Lung (tissue), 12 donors: ENCODE data around the gene FITM1. TPM values are rescaled to one million over a fixed set of nuclear protein-coding genes. Genes with fewer than 3 reads are reported as not detected.

Source experiments
- ATAC-seq: fragments of 200-7000 bp; cut with Tn5 transposase; one replicate; pipeline ENCODE4 v1.9.1; 2020; ENCODE audit warnings: moderate number of reproducible peaks; ENCODE audit not compliant: insufficient read depth, low FRiP score
- DNase-seq, 3 donors: peaks; one replicate each; pipeline ENCODE4 v3.0.0-alpha.2; 2013 to 2017
- H3K27ac ChIP-seq, 2 donors: one replicate each; pipeline ENCODE4 v1.5.1; 2013; ENCODE audit warnings: mild to moderate bottlenecking in 2 of 2, moderate library complexity in 2 of 2, control low read depth in 1 of 2, inconsistent platforms in 1 of 2, low read depth in 1 of 2, low read length in 1 of 2
- H3K27me3 ChIP-seq, 3 donors: one replicate each; pipeline ENCODE4 v1.5.1; 2013; ENCODE audit warnings: low read length in 2 of 3; ENCODE audit not compliant: control insufficient read depth in 3 of 3, insufficient read depth in 3 of 3
- H3K36me3 ChIP-seq, 4 donors: one replicate each; pipeline ENCODE4 v1.5.1; 2013; ENCODE audit warnings: low read length in 4 of 4, mild to moderate bottlenecking in 1 of 4, moderate library complexity in 1 of 4; ENCODE audit not compliant: control insufficient read depth in 4 of 4, insufficient read depth in 4 of 4
- H3K4me1 ChIP-seq, 5 donors: one replicate each; pipeline ENCODE4 v1.5.1; 2013; ENCODE audit warnings: low read length in 5 of 5, mild to moderate bottlenecking in 2 of 5, moderate library complexity in 1 of 5; ENCODE audit not compliant: control insufficient read depth in 5 of 5, insufficient read depth in 5 of 5
- H3K4me3 ChIP-seq: one replicate; pipeline ENCODE4 v1.5.1; 2013; ENCODE audit warnings: mild to moderate bottlenecking, control low read depth, moderate library complexity
- H3K9ac ChIP-seq, 2 donors: one replicate each; pipeline ENCODE4 v1.5.1; 2013; ENCODE audit warnings: low read length in 2 of 2, control low read depth in 1 of 2; ENCODE audit not compliant: insufficient read depth in 1 of 2
- H3K9me3 ChIP-seq, 4 donors: one replicate each; pipeline ENCODE4 v1.5.1; 2013; ENCODE audit warnings: low read length in 3 of 4, mild to moderate bottlenecking in 1 of 4, moderate library complexity in 1 of 4; ENCODE audit not compliant: control insufficient read depth in 4 of 4, insufficient read depth in 3 of 4
- WGBS, 2 donors: extraction: QIAGEN DNeasy Blood & Tissue Kit; methylation state at CpG; one replicate each; pipeline ENCODE4 v1.1.7; 2013; 5-methylcytosine and 5-hydroxymethylcytosine counted together
- polyA plus RNA-seq, 2 donors: library from polyadenylated mRNA; stranded (reverse); fragments of 200-250 nt; gene quantifications; one replicate each; pipeline ENCODE4 v1.2.1, GENCODE V29; 2013
- total RNA-seq, 2 donors: library from RNA; depleted of rRNA in 1 of 2; stranded (reverse); fragments of >200 nt in 1 of 2; gene quantifications; one replicate each; pipeline ENCODE4 v1.2.1, GENCODE V29; 2014 to 2021
- TF ChIP-seq, protein P1 (sequence below): IDR thresholded peaks from 2 replicates; pipeline ENCODE4 v1.5.1; 2012; ENCODE audit warnings: mild to moderate bottlenecking; ENCODE audit errors: control extremely low read depth, extremely low read depth
- donor health status: control.
- donor health status: control.
- donor health status: Bipolar disorder and iron deficiency.
- donor health status: healthy.
- donor health status: DM: yes; HTN: yes; CAD: no.

Gene FITM1
- total and polyA plus RNA-seq, 4 donors: 0.48 to 1.4 (median 0.88) TPM

DNA sequence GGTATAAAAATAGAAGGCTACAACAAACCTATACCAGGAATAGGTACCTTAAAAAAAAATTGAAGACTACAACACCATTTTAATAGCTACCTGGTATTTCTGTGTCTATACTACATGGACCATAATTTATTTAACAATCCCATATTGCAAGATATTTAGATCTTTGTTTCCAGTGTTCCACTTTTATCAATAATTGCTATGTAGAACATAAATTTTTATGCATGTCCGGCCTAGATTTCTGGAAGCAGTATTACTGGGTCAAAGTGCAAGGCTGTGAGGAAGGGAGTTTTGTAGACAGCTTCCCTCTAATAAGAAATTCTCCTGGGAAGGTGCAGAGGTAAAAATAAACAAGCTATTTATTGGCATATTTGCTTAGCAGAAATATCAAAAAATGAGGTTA lies 19.9 kb upstream of the FITM1 start:
- 80 to 84% methylated on average over 1 of the region's 1 CpG for WGBS, 2 donors
- no peak for ATAC-seq
- no peak overlapping the region for H3K27ac ChIP-seq

DNA sequence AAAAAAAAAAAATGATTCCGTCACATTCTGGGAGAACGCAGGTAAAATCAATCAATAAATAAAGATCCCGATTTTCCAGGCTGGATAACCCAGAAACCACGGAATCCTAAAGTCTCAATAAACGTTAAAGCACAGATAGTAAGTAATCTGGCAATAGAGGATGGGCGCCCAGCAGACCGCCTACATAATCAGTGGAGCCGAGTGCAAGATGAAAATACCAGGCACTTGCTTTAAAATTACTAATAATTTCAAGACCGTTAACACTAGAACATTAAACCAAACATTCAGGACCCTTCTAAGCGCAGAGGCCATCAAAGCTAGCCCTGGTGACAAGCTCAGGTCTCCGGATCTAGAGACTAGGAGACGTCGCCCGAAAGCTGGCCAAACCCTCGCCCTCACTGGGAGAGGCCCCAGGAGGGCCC lies 17.1 kb upstream of the FITM1 start:
- peaks cover 3 to 9% (median 7%) of the 10 kb centered on the region in 4 donors for H3K36me3 ChIP-seq
- DNase-seq: no peak
- no peak for ATAC-seq
- H3K9me3 ChIP-seq: no peaks in the 10 kb centered on the region
- peaks cover 0 to 18% (median 7%) of the 10 kb centered on the region in 5 donors for H3K4me1 ChIP-seq
- TF ChIP-seq, protein P1, sequence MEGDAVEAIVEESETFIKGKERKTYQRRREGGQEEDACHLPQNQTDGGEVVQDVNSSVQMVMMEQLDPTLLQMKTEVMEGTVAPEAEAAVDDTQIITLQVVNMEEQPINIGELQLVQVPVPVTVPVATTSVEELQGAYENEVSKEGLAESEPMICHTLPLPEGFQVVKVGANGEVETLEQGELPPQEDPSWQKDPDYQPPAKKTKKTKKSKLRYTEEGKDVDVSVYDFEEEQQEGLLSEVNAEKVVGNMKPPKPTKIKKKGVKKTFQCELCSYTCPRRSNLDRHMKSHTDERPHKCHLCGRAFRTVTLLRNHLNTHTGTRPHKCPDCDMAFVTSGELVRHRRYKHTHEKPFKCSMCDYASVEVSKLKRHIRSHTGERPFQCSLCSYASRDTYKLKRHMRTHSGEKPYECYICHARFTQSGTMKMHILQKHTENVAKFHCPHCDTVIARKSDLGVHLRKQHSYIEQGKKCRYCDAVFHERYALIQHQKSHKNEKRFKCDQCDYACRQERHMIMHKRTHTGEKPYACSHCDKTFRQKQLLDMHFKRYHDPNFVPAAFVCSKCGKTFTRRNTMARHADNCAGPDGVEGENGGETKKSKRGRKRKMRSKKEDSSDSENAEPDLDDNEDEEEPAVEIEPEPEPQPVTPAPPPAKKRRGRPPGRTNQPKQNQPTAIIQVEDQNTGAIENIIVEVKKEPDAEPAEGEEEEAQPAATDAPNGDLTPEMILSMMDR: no peak
- H3K27me3 ChIP-seq: no peaks in the 10 kb centered on the region
- H3K27ac ChIP-seq: peak overlapping the region; percentile 97 to 98
- 18 to 20% methylated on average over 15 of the region's 15 CpGs for WGBS, 2 donors
- peak overlapping the region; percentile 55 for H3K4me3 ChIP-seq
- peak overlapping the region; percentile 65 to 79 for H3K9ac ChIP-seq

More for the DNA sequence above, 19.9 kb upstream of the FITM1 start:
- Histone ChIP-seq H3K9ac (no peak overlapping the region), H3K4me3 (no peak overlapping the region), H3K36me3 (no peaks in the 10 kb centered on the region), H3K4me1 (peaks cover 0 to 8% (median 2%) of the 10 kb centered on the region in 5 donors), H3K9me3 (no peaks in the 10 kb centered on the region), H3K27me3 (no peaks in the 10 kb centered on the region)
- DNase-seq: no peak
- TF ChIP-seq, protein P1: no peak

DNA sequence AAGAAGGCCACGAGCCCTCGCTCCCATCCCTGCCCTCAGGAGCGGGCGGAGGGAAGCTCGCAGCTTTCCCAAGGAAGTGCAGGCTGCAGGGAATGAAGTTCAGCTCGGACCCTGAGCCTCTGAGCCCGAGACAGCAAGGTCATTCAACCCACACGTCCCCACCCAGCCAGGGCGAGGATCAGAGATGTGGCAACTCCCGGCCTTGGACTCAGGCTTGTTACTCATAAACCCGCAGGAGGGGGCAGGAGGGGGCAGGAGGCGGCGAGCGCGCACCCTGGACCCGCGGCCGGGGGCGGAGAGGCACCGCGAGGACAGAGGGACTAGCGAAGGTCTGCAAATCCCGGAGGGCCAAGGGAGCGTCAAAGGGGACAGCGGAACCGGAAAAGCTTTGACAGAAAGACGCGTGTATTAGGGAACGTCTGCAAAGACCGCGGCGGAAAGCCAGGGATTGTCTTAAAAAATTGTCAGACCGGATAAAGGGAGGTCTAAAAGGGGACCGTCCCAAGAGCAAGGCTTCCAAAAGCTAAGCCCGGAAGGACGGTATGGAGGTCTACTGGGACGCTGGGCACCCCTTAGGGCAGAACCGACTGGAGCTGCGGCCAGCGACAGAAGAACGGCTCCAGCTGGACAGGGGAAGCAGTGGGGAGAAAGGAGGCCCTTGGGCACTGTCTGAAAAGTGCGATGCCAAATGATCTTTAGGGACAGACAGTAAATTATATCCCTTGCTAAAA lies 16.5 kb upstream of the FITM1 start:
- Histone ChIP-seq H3K4me1 (peaks cover 0 to 18% (median 7%) of the 10 kb centered on the region in 5 donors), H3K36me3 (peaks cover 7 to 14% (median 12%) of the 10 kb centered on the region in 4 donors), H3K27ac (peak overlapping the region; percentile 97 to 98), H3K9me3 (no peaks in the 10 kb centered on the region), H3K9ac (peak overlapping the region; percentile 65 to 79), H3K27me3 (no peaks in the 10 kb centered on the region), H3K4me3 (peak overlapping the region; percentile 55)
- WGBS, 2 donors: 0% methylated on average over 42 of the region's 42 CpGs
- DNase-seq: peak; percentile 90 to 95 (median 95)
- TF ChIP-seq, protein P1: no peak
- ATAC-seq: peak; percentile 58
